Esophagus squamous epithelium (tissue), 4 donors: ENCODE data around the gene DPY19L3.

Experiments
- CTCF ChIP-seq, 6 experiments: fragments of 450-650 bp in 4 of 6; fragments of 200-600 bp in 2 of 6; sonication (generic) in 2 of 6; IDR thresholded peaks; one replicate each; pipeline ENCODE4 v1.5.1; 2016 to 2019; ENCODE audit warnings: antibody characterized with exemption in 6 of 6, mild to moderate bottlenecking in 4 of 6, moderate library complexity in 4 of 6
- POLR2A ChIP-seq, 4 donors: fragments of 450-650 bp; IDR thresholded peaks; one replicate each; pipeline ENCODE4 v1.6.1; 2017; ENCODE audit warnings: antibody characterized with exemption in 4 of 4, mild to moderate bottlenecking in 4 of 4, moderate library complexity in 3 of 4

- TF ChIP-seq CTCF (IDR thresholded peaks at IDR 0.05) (no peak), POLR2A (IDR thresholded peaks at IDR 0.05) (no peak)
Observed at GRCh38 chr19:32532233-32532632, 126.7 kb downstream of the DPY19L3 start.
